ENCODE results near the gene CNNM4.

The CNNM4 gene

DNA sequence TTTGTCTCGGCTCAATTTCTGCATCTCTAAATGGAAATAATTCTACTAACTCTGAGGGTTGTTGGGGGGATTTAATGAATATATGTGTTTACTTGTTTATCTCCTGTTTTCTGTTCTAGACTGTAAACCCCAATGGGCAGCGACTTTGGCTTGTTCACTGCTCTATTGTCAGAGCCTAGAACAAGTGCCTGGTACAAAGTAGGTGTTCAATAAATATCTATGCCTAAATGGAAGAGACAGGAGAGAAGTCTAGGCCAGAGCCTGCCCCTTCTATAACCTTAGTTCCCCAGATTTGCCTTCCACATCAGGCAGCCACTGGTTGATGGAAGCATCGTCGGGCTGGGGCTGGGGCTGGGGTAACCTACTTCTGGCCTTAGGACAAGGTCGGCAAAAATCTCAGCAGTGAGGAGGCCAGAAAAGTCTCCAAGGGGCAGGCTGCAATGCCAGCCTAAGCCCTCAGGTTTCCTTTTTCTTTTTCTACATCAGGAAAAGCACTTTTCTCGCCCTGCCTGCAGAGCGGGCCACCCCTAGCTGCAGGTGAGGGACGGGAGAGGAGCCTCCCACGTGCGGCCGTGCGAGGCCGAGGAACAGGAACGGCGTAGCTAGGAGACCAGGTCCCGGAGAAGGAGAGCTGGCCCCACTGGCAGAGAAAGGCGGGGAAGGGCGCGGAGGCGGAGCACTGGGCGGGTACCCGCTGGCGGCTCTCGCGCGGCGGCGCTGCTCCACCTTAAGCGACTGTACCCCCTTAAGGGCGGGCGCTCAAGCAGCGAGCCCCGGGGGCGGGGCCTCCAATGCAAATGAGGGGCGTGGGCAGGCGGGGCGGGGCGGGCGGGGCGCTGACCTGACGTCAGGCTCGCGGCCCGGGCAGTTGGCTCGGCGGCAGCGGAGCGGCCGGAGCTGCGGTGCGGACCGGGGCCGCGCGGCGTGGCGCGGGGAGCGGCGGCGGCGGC is at the start of gene CNNM4:
Gene CNNM4, plus strand, starts transcription at position 867 of the 950 bp plus-strand sequence. CDS start 98 bp downstream, outside the sequence.
- DNase-seq (ENCODE audit: low read depth): peak; percentile 88

- no peak for DNase-seq (ENCODE audit: low read depth)
These were observed 49.7 kb upstream of the CNNM4 start for GRCh38 chr2:96710985-96711384.

GRCh38 chr2:96715658-96716057 is 45.0 kb upstream of the CNNM4 start:
- DNase-seq (ENCODE audit: low read depth): no peak

- DNase-seq (ENCODE audit: low read depth): no peak
These were observed 44.3 kb upstream of the CNNM4 start for GRCh38 chr2:96716388-96716787.

DNA sequence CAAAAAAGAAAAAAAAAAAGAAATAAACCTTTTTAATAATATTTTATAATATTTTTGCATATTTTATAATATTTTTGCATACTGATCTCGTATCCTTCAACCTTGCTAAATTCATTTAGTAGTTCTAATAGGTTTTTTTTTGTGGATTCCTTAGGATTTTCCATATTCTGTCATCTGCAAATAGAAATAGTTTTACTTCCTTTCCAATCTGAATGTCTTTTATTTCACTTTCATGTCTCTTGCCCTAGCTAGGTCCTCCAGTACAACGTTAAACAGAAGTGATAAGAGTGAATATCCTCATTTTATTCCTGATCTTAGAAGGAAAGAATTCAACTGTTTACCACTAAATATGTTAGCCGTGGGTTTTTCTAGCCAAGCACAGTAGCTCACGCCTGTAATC is 34.6 kb upstream of the CNNM4 start:
- DNase-seq (ENCODE audit: low read depth): no peak

DNA sequence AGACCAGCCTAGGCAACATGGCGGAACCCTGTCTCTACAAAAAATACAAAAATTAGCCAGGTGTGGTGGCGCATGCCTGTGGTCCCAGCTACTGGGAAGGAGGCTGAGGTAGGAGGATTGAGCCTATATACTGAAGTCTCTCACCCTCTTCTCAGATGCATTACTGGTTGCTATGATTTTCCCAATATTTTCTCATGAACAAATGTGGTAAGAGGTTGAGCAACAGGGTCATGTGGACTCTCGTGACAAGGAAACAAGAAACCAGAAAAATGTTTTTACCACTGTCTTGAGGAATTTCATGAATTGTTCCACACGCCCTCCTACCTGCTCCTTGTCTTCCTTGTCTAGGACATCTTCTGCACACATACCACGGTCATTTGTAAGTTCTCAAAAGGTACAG is 33.3 kb upstream of the CNNM4 start:
- no peak for DNase-seq (ENCODE audit: low read depth)

DNA sequence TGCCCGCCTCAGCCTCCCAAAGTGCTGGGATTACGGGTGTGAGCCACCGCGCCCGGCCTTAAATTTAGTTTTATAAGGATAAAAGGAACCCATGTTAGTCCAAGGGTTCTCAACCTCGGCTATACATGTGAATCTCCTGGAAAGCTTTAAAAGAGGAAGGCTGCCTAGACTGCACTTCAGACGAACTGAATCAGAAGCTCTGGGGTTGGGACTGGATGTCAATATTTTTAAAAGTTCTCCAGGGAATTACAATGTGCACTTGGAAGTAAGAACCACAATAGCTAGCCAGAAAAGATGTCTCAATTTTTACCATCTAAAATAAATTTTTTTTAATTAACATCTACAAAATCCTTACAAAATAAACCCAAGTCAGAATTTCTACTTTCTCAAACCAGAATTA is 31.0 kb upstream of the CNNM4 start:
- DNase-seq (ENCODE audit: low read depth): no peak

DNA sequence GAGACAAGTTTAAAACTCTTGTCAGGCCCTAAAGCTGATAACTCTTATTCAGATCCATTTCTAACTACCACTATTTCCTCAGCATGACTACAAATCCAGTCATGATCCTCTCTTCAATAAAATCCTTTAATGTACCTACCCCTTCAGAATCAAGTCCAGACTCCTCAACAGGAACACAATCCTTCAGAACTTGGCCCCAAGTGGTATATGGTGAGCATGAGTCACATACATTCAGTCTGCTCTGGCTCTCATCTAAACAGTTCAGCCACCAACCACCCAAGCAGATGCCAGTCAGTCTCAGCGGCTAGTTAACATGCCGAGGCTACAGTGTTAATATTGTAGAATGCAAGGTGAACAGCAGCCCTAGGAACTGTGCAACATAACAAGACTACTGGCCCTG is 30.5 kb upstream of the CNNM4 start:
- no peak for DNase-seq (ENCODE audit: low read depth)

DNA sequence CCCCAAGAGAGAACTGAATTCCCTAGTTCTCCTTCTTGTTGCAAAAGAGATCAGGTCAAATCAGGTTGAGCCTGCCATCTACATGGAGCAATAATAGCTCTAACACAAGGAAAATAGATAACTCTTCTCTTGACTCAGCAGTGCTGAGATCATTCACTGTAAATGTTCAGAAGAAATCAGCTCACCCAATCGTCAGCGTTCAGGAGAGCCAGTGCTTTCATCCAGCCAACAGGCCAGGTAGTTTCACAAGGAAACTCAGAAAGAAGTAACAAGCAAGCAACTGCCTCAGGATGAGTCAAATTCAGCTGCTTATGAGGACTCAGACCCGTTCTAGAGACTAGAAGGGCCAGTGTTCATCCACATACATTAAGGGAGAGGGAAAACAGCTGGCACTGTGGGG is 26.8 kb upstream of the CNNM4 start:
- DNase-seq (ENCODE audit: low read depth): no peak

DNA sequence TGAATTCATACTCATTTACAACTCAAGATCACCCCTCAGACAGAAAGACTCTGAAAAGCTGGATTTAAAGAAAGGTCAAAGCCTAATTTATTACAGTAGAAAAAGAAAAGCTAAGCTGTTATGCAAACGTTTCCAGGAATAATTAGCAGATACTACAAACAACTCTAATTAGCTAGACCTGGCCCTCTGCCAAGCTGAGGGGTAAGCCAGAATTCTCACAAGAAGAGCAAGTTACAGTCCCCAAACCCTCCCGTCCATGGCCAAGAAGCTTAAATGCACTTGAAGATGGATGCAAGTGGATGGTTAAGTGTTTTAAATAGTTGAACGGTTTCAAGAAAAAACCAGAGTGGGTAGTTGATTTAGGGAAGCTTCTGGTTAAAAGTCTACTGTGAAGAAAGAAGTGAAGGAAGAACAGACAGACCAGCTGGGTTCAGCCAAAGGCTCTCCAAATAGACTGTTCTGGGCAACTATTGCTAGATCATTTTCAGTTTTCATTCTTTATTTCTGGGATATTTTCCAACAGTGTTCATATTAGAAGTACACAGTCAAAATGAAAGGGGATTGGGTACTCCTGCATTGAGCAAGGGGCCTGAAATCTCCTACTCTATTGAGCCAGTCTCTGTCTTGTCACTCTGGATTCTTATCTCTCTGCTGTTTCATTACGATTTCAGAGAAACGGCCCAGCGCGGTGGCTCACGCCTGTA is 25.7 kb upstream of the CNNM4 start:
- DNase-seq (ENCODE audit: low read depth): no peak

DNA sequence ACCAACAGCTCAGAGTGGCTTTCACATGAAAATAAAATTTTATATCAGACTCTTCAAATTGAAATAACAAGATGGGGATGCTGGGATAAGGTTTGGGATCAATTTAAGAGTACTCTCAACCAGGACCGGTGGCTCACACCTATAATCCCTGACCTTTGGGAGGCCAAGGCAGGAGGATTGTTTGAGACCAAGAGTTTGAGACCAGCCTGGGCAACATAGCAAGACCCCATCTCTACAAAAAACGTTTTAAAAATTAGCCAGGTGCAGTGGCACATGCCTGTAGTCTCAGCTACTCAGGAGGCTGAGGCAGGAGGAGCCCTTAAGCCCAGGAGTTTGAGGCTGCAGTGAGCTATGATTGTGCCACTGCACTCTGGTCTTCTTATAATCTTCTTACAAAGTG is 23.5 kb upstream of the CNNM4 start:
- DNase-seq (ENCODE audit: low read depth): no peak

GRCh38 chr2:96737831-96738230 is 22.9 kb upstream of the CNNM4 start:
- DNase-seq (ENCODE audit: low read depth): no peak

DNA sequence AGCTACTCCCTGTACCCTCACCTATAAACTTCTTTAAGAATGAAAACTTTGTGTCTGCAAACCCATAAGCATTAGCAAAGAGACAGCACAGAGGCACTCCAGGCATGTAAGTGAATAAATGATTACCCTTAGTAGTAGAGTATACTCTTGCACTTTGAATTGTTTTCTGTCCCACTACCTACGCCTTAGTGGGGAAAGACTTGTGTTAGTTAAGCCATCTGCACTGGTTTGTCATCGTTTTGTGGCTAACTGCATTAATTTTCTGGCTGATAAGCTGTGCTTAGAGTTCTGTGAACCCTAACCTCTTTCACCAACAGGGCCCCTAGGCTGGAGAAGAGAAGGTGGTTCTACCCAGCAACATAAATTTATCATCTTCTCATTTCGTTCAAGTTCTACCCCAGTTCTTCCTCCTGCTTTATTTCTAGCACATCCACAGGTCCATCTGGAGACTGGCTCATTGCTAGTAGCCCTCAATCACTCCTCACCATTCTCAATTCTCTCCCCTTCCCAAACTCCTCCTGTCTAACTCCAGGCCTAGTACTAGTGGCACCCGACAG is 21.5 kb upstream of the CNNM4 start:
- DNase-seq (ENCODE audit: low read depth): no peak

GRCh38 chr2:96739633-96740428 is 20.9 kb upstream of the CNNM4 start, which contains the start of gene LMAN2L:
TSS of gene LMAN2L (minus strand) at chr2:96740064. CDS start at chr2:96740040, 24 bp downstream.
- DNase-seq (ENCODE audit: low read depth): peak; percentile 88

GRCh38 chr2:96747061-96747617 is 13.6 kb upstream of the CNNM4 start:
- DNase-seq (ENCODE audit: low read depth): no peak

DNA sequence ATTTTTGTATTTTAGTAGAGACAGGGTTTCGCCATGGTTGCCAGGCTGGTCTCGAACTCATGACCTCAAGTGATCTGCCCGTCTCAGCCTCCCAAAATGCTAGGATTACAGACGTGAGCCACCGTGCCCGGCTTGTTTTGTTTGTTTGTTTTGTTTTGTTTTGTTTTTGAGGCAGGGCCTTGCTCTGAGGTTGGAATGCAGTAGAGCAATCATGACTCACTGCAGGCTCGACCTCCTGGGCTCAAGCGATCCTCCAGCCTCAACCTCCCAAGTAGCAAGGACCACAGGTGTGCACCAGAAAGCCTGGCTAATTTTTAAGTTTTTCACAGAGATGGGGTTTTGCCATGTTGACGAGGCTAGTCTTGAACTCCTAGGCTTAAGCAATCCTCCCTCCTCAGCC is 8.9 kb upstream of the CNNM4 start:
- DNase-seq (ENCODE audit: low read depth): no peak

DNA sequence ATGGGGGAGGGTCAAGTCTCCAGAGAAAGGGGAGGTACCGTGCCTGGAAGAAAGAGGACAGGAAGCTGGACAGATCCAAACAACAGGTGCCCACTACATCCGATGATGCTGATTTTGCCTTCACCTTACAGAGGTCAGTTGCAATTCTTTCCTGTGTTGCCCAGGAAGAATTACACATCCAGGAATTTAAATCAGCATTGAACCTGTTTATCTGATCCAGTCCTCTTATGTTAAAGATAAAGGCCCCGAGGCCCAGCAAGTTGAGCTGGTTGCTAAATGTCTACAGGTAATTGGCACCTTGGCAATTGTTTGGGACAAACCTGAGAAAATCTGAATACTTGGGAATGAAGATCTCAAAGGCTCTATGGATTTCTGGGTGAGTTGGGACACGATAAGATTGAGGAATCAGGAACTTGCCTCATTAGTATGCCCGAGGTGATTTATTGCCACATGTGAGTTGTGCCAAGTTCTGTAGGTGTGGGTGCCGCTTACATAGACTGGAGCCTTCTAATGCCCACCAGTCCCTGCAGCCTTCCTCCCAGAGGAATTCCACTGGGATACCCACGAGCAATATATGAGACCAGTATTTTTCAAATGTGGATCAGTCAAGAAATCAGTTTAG is 6.9 kb upstream of the CNNM4 start:
- DNase-seq (ENCODE audit: low read depth): no peak

- DNase-seq (ENCODE audit: low read depth): no peak
These were observed 6.4 kb upstream of the CNNM4 start for GRCh38 chr2:96754317-96754716.

DNA sequence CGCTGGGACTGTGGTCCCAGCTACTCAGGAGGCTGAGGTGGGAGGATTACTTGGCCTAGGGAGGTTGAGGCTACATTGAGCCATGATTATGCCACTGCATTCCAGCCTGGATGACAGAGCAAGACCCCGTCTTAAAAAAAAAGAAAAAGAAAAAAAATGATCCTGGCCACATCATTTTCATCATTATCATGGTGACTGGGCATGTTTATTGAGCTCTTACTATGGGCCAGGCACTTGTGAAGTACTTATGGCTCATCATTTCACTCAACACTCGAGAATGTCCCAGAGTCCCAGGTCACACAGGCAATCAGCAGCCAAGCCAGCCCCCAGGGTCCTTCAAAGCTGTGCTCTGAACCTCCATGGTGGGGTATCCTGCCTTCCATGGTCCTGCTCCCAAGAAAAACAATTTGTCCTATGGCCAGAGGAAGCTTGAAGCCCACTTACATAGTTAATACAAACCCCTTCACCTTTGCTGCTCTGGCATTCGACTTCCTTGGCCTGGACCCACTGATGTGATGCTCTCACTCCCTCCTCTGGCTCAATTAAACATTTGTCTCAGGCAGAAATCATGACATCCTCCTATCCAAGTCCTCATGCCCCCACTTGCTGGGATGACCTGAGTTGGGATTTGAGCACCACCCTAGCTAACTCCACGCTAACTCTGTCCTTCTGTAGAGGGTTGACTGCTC is 3.8 kb upstream of the CNNM4 start:
- DNase-seq (ENCODE audit: low read depth): no peak

GRCh38 chr2:96757477-96757860 is 3.2 kb upstream of the CNNM4 start:
- DNase-seq (ENCODE audit: low read depth): no peak

GRCh38 chr2:96758987-96759386 is 1.7 kb upstream of the CNNM4 start:
- no peak for DNase-seq (ENCODE audit: low read depth)

Measured in CMK (cell line).